A673 (cell line): ENCODE measurements around the gene KCNMA1. TPM values are rescaled to one million over a fixed set of nuclear protein-coding genes. Genes with fewer than 3 reads are reported as not detected.
A peak's percentile ranks its signal among the peaks of the same experiment; 100 is the strongest.

Source experiments
- BruUV-seq: library from RNA; stranded (reverse); fragments of 400-500 nt; replicated peaks from 2 replicates; lab custom pipeline; 2021; lab: Mats Ljungman, UMichigan
- CTCF ChIA-PET: fragments of 300-600 bp; sonication (Branson Sonifier 250); formaldehyde crosslinking; loops from one replicate; lab custom pipeline; 2022; ENCODE audit warnings: antibody characterized with exemption; lab: Charles Lee
- POLR2A ChIA-PET: fragments of 300-600 bp; sonication (Branson Sonifier 250); formaldehyde crosslinking; loops from one replicate; lab custom pipeline; 2022; ENCODE audit warnings: antibody characterized with exemption; ENCODE audit not compliant: low non-redundant PET; lab: Charles Lee
- DNase-seq: peaks from one replicate; pipeline ENCODE4 v3.0.0-alpha.2; 2015; ENCODE audit warnings: low spot score
- H3K27ac ChIP-seq: fragments of 200-600 bp; sonication (generic); 2 replicates; pipeline ENCODE4 v1.5.1; 2016; ENCODE audit warnings: mixed run types, low read depth, mild to moderate bottlenecking, mixed read lengths, antibody characterized with exemption, low read length; ENCODE audit not compliant: poor library complexity, severe bottlenecking
- H3K27me3 ChIP-seq: fragments of 200-600 bp; sonication (generic); replicated peaks from 2 replicates; pipeline ENCODE4 v1.6.1; 2017; ENCODE audit warnings: mixed run types, low read depth, mild to moderate bottlenecking, mixed read lengths, antibody characterized with exemption, low read length; ENCODE audit not compliant: insufficient read depth, poor library complexity
- H3K36me3 ChIP-seq: fragments of 200-600 bp; sonication (generic); 2 replicates; pipeline ENCODE4 v1.6.1; 2016; ENCODE audit warnings: mixed run types, mild to moderate bottlenecking, mixed read lengths, antibody characterized with exemption, low read length; ENCODE audit not compliant: insufficient read depth, poor library complexity, severe bottlenecking
- H3K4me1 ChIP-seq: fragments of 200-600 bp; sonication (generic); 2 replicates; pipeline ENCODE4 v1.6.1; 2017; ENCODE audit warnings: mixed run types, mild to moderate bottlenecking, mixed read lengths, antibody characterized with exemption, low read length; ENCODE audit not compliant: insufficient read depth, poor library complexity, severe bottlenecking
- H3K4me3 ChIP-seq: fragments of 200-600 bp; sonication (generic); 2 replicates; pipeline ENCODE4 v1.5.1; 2016; ENCODE audit warnings: low read depth, mixed run types, mild to moderate bottlenecking, mixed read lengths, low read length; ENCODE audit not compliant: poor library complexity, severe bottlenecking
- H3K9me3 ChIP-seq: fragments of 200-600 bp; sonication (generic); 2 replicates; pipeline ENCODE4 v1.6.1; 2016; ENCODE audit warnings: mixed run types, low read depth, mild to moderate bottlenecking, mixed read lengths, antibody characterized with exemption, low read length; ENCODE audit not compliant: poor library complexity, severe bottlenecking
- CTCF ChIP-seq: fragments of 300-800, 200-600 bp; sonication (generic); conservative IDR thresholded peaks from 2 replicates; pipeline ENCODE4 v1.5.1; 2017; ENCODE audit warnings: low read depth, mild to moderate bottlenecking, antibody characterized with exemption, low read length, moderate library complexity, mixed read lengths
- EZH2 ChIP-seq: fragments of 200-600 bp; sonication (generic); IDR thresholded peaks from 2 replicates; pipeline ENCODE4 v1.6.1; 2017; ENCODE audit warnings: borderline replicate concordance, low read depth, mild to moderate bottlenecking, mixed read lengths, antibody characterized with exemption, low read length; ENCODE audit not compliant: poor library complexity, severe bottlenecking
- intact Hi-C: fragments of 100-400 bp; cut with micrococcal nuclease; formaldehyde crosslinking; loops from one replicate; pipeline ENCODE4 v1.10.0; 2022; ENCODE audit not compliant: unreplicated experiment
- total RNA-seq: library from RNA; stranded (reverse); gene quantifications from 2 replicates; pipeline ENCODE4 v1.2.3, GENCODE V29; 2021

KCNMA1 gene
- total RNA-seq, 1 experiment from 2014 or later, result 0.84 TPM

GRCh38 chr10:77644557-77645243 lies 7.1 kb upstream of the KCNMA1 start:
- intact Hi-C loops, result loop anchor here (1.0 to 5.0 kb wide), 2 partner anchors 392 to 470 kb away; no protein-coding TSS in a partner anchor
- no peak overlapping the region for H3K4me3 ChIP-seq
- H3K27ac ChIP-seq, result no peak overlapping the region
- H3K36me3 ChIP-seq, result no peaks in the 10 kb centered on the region
- no peak for DNase-seq
- peaks cover 18% of the 10 kb centered on the region for H3K27me3 ChIP-seq
- no TSS peak for BruUV-seq
- TF ChIP-seq CTCF (no peak), EZH2 (no peak)
- H3K9me3 ChIP-seq, result no peaks in the 10 kb centered on the region
- no peaks in the 10 kb centered on the region for H3K4me1 ChIP-seq
- POLR2A ChIA-PET, result no interaction called here
- CTCF ChIA-PET, result interaction anchor here (1.2 to 1.5 kb wide), 2 partner anchors 471 to 479 kb away, joined by 3 to 7 read pairs; no protein-coding TSS in a partner anchor

GRCh38 chr10:77643795-77644468 lies 6.3 kb upstream of the KCNMA1 start:
- no peaks in the 10 kb centered on the region for H3K36me3 ChIP-seq
- peak; percentile 72 for DNase-seq
- no peak overlapping the region for H3K27ac ChIP-seq
- ChIA-PET POLR2A (no interaction called here), CTCF (interaction anchor here (0.6 to 2.6 kb wide), 4 partner anchors 204 to 478 kb away, joined by 3 to 10 read pairs (median 6); no protein-coding TSS in a partner anchor)
- no peaks in the 10 kb centered on the region for H3K4me1 ChIP-seq
- peaks cover 26% of the 10 kb centered on the region for H3K27me3 ChIP-seq
- intact Hi-C loops, result loop anchor here (1.0 to 5.0 kb wide), 4 partner anchors 251 to 479 kb away; no protein-coding TSS in a partner anchor
- BruUV-seq, result no TSS peak
- no peaks in the 10 kb centered on the region for H3K9me3 ChIP-seq
- TF ChIP-seq EZH2 (no peak), CTCF (peak; percentile 68)
- no peak overlapping the region for H3K4me3 ChIP-seq

- no TSS peak for BruUV-seq
- H3K9me3 ChIP-seq, result no peaks in the 10 kb centered on the region
- TF ChIP-seq CTCF, result peak; percentile 87
- TF ChIP-seq EZH2, result no peak
- peaks cover 43% of the 10 kb centered on the region for H3K27me3 ChIP-seq
- ChIA-PET CTCF (interaction anchor here (0.6 to 2.6 kb wide), 7 partner anchors 9 to 476 kb away, joined by 3 to 11 read pairs (median 3); no protein-coding TSS in a partner anchor), POLR2A (no interaction called here)
- H3K4me3 ChIP-seq, result no peak overlapping the region
- H3K27ac ChIP-seq, result no peak overlapping the region
- H3K4me1 ChIP-seq, result peaks cover 4% of the 10 kb centered on the region
- no peaks in the 10 kb centered on the region for H3K36me3 ChIP-seq
- intact Hi-C loops, result loop anchor here (1.0 to 5.0 kb wide), 4 partner anchors 148 to 477 kb away; no protein-coding TSS in a partner anchor
- DNase-seq, result peak; percentile 80
Observed at GRCh38 chr10:77641788-77642397, 4.3 kb upstream of the KCNMA1 start.
